Right cardiac atrium (tissue), 5 donors: ENCODE results near the gene MIPEP. TPM values are rescaled to one million over a fixed set of nuclear protein-coding genes. Genes with fewer than 3 reads are reported as not detected.

Source experiments
- ATAC-seq, 2 donors: fragments of 200-7000 bp; cut with Tn5 transposase; one replicate each; pipeline versions ENCODE4 v1.8.0 to v1.9.1; 2020; ENCODE audit warnings: moderate library complexity in 2 of 2, mild to moderate bottlenecking in 1 of 2
- DNase-seq, 3 donors: peaks; one replicate each; pipeline ENCODE4 v3.0.0-alpha.2; 2020
- H3K27ac ChIP-seq: one replicate; pipeline ENCODE4 v1.5.1; 2013; ENCODE audit warnings: mild to moderate bottlenecking, low read length, control low read depth, moderate library complexity
- H3K27me3 ChIP-seq: one replicate; pipeline ENCODE4 v1.6.1; 2013; ENCODE audit not compliant: control insufficient read depth, insufficient read depth
- H3K4me1 ChIP-seq: one replicate; pipeline ENCODE4 v1.6.1; 2013; ENCODE audit warnings: low read length; ENCODE audit not compliant: control insufficient read depth, insufficient read depth
- H3K4me3 ChIP-seq: one replicate; pipeline ENCODE4 v1.5.1; 2013; ENCODE audit warnings: low read length, control low read depth
- H3K9me3 ChIP-seq: one replicate; pipeline ENCODE4 v1.6.1; 2013; ENCODE audit warnings: low read length; ENCODE audit not compliant: control insufficient read depth
- WGBS: extraction: QIAGEN DNeasy Blood & Tissue Kit; methylation state at CpG from one replicate; pipeline ENCODE4 v1.1.7; 2013; 5-methylcytosine and 5-hydroxymethylcytosine counted together
- intact Hi-C, 4 donors: fragments of 100-400 bp; cut with DNase I; formaldehyde crosslinking; loops; one replicate each; pipeline versions ENCODE4 v1.11.0 to v1.14.0; 2022 to 2023
- polyA plus RNA-seq: library from polyadenylated mRNA; stranded (reverse); fragments of 200-250 nt; gene quantifications from one replicate; pipeline ENCODE4 v1.2.3, GENCODE V29; 2013
- total RNA-seq, 4 donors: library from RNA; stranded (reverse); fragmentation: NEBNext Ultra II Directional; extraction: Animal tissue kit (Norgen Biotek cat#: 25700); gene quantifications; one replicate each; pipeline ENCODE4 v1.2.1, GENCODE V29; 2021
- donor health status: healthy with polysubstance abuse.
- donor health status: DM: no; HTN: yes; CAD: no.
- donor health status: DM: no; HTN: no; CAD: no.
- donor health status: DM: no; HTN: yes; CAD: no; lungs with severe emphysema.
- donor health status: DM: yes; HTN: yes; CAD: no.

The MIPEP gene
- total and polyA plus RNA-seq, 5 donors = 70.2 to 298 (median 162) TPM

DNA sequence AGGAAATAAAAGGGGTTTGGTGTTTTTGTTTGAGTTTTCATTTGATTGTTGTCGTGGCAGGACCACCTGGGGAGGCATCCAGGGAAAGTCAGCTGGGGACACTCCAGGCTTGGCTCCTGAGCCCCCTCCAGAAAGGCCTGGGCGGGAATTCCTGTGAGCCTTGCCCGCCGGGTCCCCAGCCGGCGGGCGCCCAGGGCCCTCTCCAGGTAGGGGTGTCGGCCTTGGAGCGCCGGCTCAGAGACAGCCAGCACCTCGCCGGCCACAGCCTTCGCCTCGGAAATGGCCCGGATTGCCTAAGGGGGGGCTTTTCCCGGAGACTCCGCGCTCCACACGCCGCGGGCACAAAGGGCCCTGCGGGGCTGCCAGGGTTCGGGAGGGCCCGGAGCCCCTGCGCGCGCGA, 194.0 kb downstream of the MIPEP start:
- no peaks in the 10 kb centered on the region for H3K27me3 ChIP-seq
- intact Hi-C loops = no loop called here
- no peak overlapping the region for H3K27ac ChIP-seq
- ATAC-seq (peak; percentile 6 to 28), DNase-seq (peak in 1 of 3 donors; percentile 36)
- H3K9me3 ChIP-seq = no peaks in the 10 kb centered on the region
- 67% methylated on average over 28 of the region's 28 CpGs for WGBS
- H3K4me1 ChIP-seq = no peaks in the 10 kb centered on the region
- H3K4me3 ChIP-seq = no peak overlapping the region

GRCh38 chr13:23692816-23693215, 196.4 kb downstream of the MIPEP start:
- 76% methylated on average over 3 of the region's 3 CpGs for WGBS
- Histone ChIP-seq H3K9me3 (no peaks in the 10 kb centered on the region), H3K27me3 (no peaks in the 10 kb centered on the region), H3K4me1 (no peaks in the 10 kb centered on the region), H3K27ac (no peak overlapping the region), H3K4me3 (no peak overlapping the region)
- intact Hi-C loops = no loop called here
- ATAC-seq = no peak
- DNase-seq = no peak

DNA sequence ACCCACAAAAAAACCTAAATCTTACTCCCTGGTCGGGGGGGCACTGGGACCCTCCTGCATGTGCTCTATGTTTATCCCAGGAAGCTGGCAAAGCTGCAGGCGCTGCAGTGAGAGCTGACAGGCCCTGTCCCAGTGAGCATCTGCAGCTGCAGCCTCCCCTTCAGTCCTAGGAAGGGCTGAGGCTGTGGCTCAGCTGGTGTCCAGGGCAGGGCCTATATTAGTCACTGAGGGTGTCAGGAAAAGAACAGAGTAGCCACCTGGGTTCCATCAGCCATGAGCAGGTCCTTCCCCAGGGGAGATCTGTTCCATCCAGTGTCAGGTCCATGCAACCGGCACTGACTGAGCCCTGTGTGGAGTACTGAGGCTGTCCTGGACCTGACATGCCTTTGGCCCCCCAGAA, 198.5 kb downstream of the MIPEP start:
- Histone ChIP-seq H3K27ac (no peak overlapping the region), H3K4me1 (no peaks in the 10 kb centered on the region), H3K4me3 (no peak overlapping the region), H3K9me3 (no peaks in the 10 kb centered on the region), H3K27me3 (no peaks in the 10 kb centered on the region)
- DNase-seq (no peak), ATAC-seq (no peak)
- WGBS = 81% methylated on average over 3 of the region's 3 CpGs
- intact Hi-C loops = no loop called here

- Histone ChIP-seq H3K4me1 (no peaks in the 10 kb centered on the region), H3K27ac (no peak overlapping the region), H3K27me3 (no peaks in the 10 kb centered on the region), H3K4me3 (no peak overlapping the region), H3K9me3 (no peaks in the 10 kb centered on the region)
- intact Hi-C loops = no loop called here
- no peak for ATAC-seq
- no peak for DNase-seq
- 89% methylated on average over 3 of the region's 3 CpGs for WGBS
Observed at GRCh38 chr13:23688336-23688735, 200.9 kb downstream of the MIPEP start.

DNA sequence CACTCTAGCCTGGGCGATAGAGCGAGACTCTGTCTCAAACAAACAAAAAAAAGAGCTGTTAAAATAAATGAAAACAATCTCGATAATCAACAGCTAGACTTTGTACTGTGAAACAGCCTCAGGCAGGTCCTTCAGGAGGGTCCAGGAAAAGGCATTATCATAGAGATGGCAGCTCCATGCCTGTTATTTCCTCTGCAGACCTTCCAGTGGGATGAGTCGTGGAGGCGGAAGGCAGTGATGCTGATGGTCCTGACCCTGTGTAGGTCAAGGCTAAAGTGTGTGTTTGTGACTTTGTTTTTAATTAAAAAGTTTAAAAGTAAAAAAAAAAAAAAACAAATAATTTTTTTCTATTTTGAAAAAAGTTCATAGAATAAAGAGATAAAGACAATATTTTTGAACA, 201.6 kb downstream of the MIPEP start:
- WGBS = 84% methylated on average over 5 of the region's 5 CpGs
- no peak for DNase-seq
- intact Hi-C loops = no loop called here

GRCh38 chr13:23686948-23687347, 202.3 kb downstream of the MIPEP start:
- ATAC-seq (no peak), DNase-seq (no peak)
- no peaks in the 10 kb centered on the region for H3K9me3 ChIP-seq
- no peak overlapping the region for H3K4me3 ChIP-seq
- H3K27me3 ChIP-seq = no peaks in the 10 kb centered on the region
- H3K27ac ChIP-seq = no peak overlapping the region
- no peaks in the 10 kb centered on the region for H3K4me1 ChIP-seq
- intact Hi-C loops = no loop called here
- WGBS = 96% methylated on average over 3 of the region's 3 CpGs

More for the DNA sequence above, 201.6 kb downstream of the MIPEP start:
- Histone ChIP-seq H3K9me3 (no peaks in the 10 kb centered on the region), H3K4me1 (no peaks in the 10 kb centered on the region), H3K4me3 (no peak overlapping the region), H3K27me3 (no peaks in the 10 kb centered on the region), H3K27ac (no peak overlapping the region)
- ATAC-seq = no peak

GRCh38 chr13:23685416-23685815, 203.8 kb downstream of the MIPEP start:
- H3K27me3 ChIP-seq = no peaks in the 10 kb centered on the region
- DNase-seq = no peak
- WGBS = 93% methylated on average over 1 of the region's 1 CpG
- H3K9me3 ChIP-seq = no peaks in the 10 kb centered on the region
- no peak for ATAC-seq
- H3K4me3 ChIP-seq = no peak overlapping the region
- no peaks in the 10 kb centered on the region for H3K4me1 ChIP-seq
- intact Hi-C loops = no loop called here
- no peak overlapping the region for H3K27ac ChIP-seq

DNA sequence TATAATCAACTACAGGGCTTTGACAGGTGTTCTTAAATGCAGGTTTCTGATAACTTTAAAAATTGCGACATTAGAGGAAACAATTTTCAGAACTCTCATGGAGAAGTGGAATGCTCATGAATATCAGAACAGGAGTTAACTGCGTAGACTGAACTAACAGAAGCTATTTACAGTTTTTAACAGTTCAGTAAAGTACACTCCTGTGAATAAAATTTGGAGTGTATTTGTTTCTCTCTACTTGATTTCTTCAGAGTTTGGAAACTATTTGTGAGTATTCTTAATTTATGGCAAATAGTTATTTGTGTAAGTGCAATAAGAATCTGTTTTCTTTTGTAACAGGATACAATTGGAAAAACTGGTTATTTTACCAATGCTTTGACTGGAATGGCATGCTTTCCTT, 204.6 kb downstream of the MIPEP start:
- DNase-seq (no peak), ATAC-seq (no peak)
- H3K4me3 ChIP-seq = no peak overlapping the region
- intact Hi-C loops = no loop called here
- H3K4me1 ChIP-seq = no peaks in the 10 kb centered on the region
- H3K9me3 ChIP-seq = no peaks in the 10 kb centered on the region
- WGBS = 100% methylated on average over 2 of the region's 2 CpGs
- H3K27ac ChIP-seq = no peak overlapping the region
- no peaks in the 10 kb centered on the region for H3K27me3 ChIP-seq

DNA sequence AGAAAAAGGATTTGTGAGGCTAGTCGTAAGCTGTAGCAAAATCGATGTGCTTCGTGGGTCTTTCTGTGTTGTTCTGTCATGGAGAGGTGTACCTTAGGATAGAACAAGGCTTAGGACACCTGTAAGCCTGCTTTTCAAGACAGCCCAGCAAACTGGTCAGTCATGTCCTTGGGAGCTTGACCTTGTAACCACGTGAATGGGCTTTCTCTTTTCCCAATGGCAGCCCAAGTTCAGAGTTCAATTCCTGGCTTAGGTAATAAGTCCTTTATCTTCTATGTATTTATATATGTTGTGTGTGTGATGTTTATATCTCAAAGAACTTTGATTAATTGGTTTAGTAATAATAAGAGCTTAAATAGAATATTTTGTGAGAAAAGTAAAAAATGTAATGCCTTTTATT, 206.1 kb downstream of the MIPEP start:
- Histone ChIP-seq H3K27ac (no peak overlapping the region), H3K9me3 (no peaks in the 10 kb centered on the region), H3K4me1 (no peaks in the 10 kb centered on the region), H3K27me3 (no peaks in the 10 kb centered on the region), H3K4me3 (no peak overlapping the region)
- DNase-seq (no peak), ATAC-seq (no peak)
- WGBS = 80% methylated on average over 4 of the region's 4 CpGs
- intact Hi-C loops = no loop called here

DNA sequence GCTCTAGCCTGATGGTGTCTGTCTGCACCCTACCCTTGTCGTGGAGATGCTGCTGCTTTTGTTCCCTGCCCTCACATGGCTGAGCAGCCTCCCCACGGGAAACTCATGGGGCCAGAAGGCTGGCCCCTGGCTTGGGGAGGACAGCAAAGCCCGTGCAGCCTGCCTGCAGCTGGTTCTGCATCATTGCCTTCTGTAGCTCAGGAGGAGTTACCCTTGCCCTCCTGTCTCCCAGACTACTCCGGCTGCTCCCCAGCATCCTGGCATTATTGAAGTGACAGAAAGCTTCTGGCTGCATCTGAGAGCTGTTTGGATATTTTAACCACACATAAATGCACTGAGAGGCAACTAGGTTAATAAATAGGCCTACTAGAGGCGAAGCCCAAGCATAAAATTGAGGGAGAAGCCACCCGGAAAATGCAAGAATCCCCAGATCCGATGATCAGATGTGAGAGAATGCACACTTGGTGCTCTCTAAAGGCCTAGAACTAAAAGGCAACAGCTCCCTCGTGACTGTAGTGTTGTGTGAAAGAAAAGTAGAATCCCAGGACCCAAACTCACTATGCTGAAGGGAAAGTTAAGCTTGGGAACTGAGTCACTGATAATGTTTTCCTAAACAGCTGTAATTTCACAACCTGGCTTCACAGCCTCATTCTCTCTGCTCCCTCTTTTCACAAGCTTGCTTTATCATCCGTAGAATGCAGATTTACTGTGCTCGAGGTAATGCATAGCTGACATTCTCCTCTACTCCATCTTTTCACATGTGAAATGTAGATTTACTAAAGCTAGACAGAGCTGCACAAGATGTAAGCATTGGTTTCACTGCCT, 208.1 kb downstream of the MIPEP start:
- H3K27me3 ChIP-seq = no peaks in the 10 kb centered on the region
- H3K4me1 ChIP-seq = no peaks in the 10 kb centered on the region
- no peaks in the 10 kb centered on the region for H3K9me3 ChIP-seq
- H3K4me3 ChIP-seq = no peak overlapping the region
- DNase-seq = no peak
- peak in 1 of 2 donors; percentile 72 for ATAC-seq
- intact Hi-C loops = no loop called here
- H3K27ac ChIP-seq = no peak overlapping the region
- WGBS = 74% methylated on average over 10 of the region's 10 CpGs
